Thyroid gland (tissue), 4 donors: ENCODE data around the gene TRIOBP.
"Not testable (repeated sequence)": the region's sequence is repeated elsewhere in the genome, so short reads cannot be mapped to it uniquely, and the experiment has no call there.

Experiments
- POLR2A ChIP-seq, 2 donors: fragments of 450-650 bp; IDR thresholded peaks; one replicate each; pipeline ENCODE4 v1.6.1; 2017; ENCODE audit warnings: antibody characterized with exemption in 2 of 2, mild to moderate bottlenecking in 2 of 2, moderate library complexity in 1 of 2
- TF ChIP-seq, protein P1 (sequence below), 6 experiments: fragments of 200-600 bp in 3 of 6; fragments of 450-650 bp in 3 of 6; sonication (generic) in 3 of 6; IDR thresholded peaks; one replicate each; pipeline ENCODE4 v1.5.1; 2016 to 2019; ENCODE audit warnings: antibody characterized with exemption in 6 of 6, mild to moderate bottlenecking in 2 of 6, inconsistent platforms in 1 of 6, moderate library complexity in 1 of 6

DNA sequence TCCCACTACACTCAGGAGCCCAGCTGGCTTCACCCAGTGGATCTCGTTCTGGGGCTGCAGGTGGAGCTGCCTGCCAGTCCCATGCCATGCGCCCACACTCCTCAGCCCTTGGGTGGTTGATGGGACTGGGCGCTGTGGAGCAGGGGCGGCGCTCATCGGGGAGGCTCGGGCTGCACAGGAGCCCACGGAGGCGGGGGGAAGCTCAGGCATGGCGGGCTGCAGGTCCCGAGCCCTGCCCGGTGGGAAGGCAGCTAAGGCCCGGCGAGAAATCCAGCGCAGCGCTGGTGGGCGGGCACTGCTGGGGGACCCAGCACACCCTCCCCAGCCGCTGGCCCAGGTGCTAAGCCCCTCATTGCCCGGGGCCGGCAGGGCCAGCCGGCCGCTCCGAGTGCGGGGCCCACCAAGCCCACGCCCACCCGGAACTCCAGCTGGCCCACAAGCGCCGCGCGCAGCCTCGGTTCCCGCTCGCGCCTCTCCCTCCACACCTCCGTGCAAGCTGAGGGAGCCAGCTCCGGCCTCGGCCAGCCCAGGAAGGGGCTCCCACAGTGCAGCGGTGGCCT is 21.0 kb downstream of the TRIOBP start:
- TF ChIP-seq, protein P1, sequence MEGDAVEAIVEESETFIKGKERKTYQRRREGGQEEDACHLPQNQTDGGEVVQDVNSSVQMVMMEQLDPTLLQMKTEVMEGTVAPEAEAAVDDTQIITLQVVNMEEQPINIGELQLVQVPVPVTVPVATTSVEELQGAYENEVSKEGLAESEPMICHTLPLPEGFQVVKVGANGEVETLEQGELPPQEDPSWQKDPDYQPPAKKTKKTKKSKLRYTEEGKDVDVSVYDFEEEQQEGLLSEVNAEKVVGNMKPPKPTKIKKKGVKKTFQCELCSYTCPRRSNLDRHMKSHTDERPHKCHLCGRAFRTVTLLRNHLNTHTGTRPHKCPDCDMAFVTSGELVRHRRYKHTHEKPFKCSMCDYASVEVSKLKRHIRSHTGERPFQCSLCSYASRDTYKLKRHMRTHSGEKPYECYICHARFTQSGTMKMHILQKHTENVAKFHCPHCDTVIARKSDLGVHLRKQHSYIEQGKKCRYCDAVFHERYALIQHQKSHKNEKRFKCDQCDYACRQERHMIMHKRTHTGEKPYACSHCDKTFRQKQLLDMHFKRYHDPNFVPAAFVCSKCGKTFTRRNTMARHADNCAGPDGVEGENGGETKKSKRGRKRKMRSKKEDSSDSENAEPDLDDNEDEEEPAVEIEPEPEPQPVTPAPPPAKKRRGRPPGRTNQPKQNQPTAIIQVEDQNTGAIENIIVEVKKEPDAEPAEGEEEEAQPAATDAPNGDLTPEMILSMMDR (IDR thresholded peaks at IDR 0.05): not testable (repeated sequence)
- not testable (repeated sequence) for TF ChIP-seq POLR2A (IDR thresholded peaks at IDR 0.05)
